GM23248 (cell line): ENCODE measurements around the gene RGS5.

ENCODE experiments used
- EZH2 ChIP-seq: fragments of 200-600 bp; sonication (generic); IDR thresholded peaks from 2 replicates; pipeline ENCODE4 v1.6.1; 2018; ENCODE audit warnings: antibody characterized with exemption, mild to moderate bottlenecking; ENCODE audit not compliant: insufficient read depth, poor library complexity, severe bottlenecking
- EZH2phosphoT487 ChIP-seq: fragments of 200-600 bp; sonication (generic); IDR thresholded peaks from 2 replicates; pipeline ENCODE4 v1.6.1; 2018; ENCODE audit warnings: antibody characterized with exemption, moderate library complexity, mild to moderate bottlenecking, low read depth; ENCODE audit not compliant: insufficient read depth

DNA sequence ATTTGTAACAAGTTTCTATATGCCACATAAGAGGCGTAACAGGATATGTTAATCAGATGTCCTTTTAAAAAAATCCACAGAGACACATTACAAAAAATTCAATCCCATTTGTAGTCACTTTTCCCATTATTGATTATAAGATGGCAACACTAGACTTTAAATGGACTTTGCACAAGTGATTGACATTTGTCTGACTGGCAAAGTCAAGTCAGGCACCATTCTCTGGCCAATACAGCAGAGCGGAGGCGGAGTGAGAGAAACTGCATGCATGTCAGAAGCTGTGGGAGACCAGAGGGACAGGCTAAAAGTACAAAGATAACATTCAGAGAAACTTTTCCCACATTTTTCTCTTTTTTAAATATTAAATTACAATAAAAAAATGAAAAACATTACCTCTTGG lies 28.1 kb upstream of the RGS5 start:
- TF ChIP-seq EZH2phosphoT487 (no peak), EZH2 (no peak)
